Mucosa of descending colon (tissue), 3 donors: Measurements from ENCODE around the gene KLK13. TPM values are rescaled to one million over a fixed set of nuclear protein-coding genes. Genes with fewer than 3 reads are reported as not detected.

Source experiments
- ATAC-seq: fragments of 200-7000 bp; cut with Tn5 transposase; one replicate; pipeline ENCODE4 v1.9.1; 2020; ENCODE audit warnings: mild to moderate bottlenecking, moderate library complexity
- DNase-seq, 3 donors: peaks; one replicate each; pipeline ENCODE4 v3.0.0-alpha.2; 2020
- H3K36me3 ChIP-seq: fragments of 200-600 bp; one replicate; pipeline ENCODE4 v1.8.0; 2021; ENCODE audit warnings: low read depth, mild to moderate bottlenecking
- H3K4me1 ChIP-seq: fragments of 200-600 bp; one replicate; pipeline ENCODE4 v1.8.0; 2021; ENCODE audit warnings: low read depth, mild to moderate bottlenecking
- H3K4me3 ChIP-seq: fragments of 200-600 bp; one replicate; pipeline ENCODE4 v1.8.0; 2021; ENCODE audit warnings: mild to moderate bottlenecking
- H3K9me3 ChIP-seq: fragments of 200-600 bp; one replicate; pipeline ENCODE4 v1.8.0; 2021; ENCODE audit warnings: mild to moderate bottlenecking
- CTCF ChIP-seq: fragments of 200-600 bp; IDR thresholded peaks from one replicate; pipeline ENCODE4 v1.8.0; 2022; ENCODE audit warnings: antibody characterized with exemption, mild to moderate bottlenecking
- intact Hi-C, 2 donors: fragments of 100-400 bp; cut with DNase I in 1 of 2; cut with micrococcal nuclease in 1 of 2; formaldehyde crosslinking; loops; one replicate each; pipeline versions ENCODE4 v1.11.0 to v1.11.1; 2022; cut with DNase I, micrococcal nuclease
- long read RNA-seq, 2 donors: library from polyadenylated mRNA; unstranded; transcript quantifications; one replicate each; pipeline ENCODE4 v2.0.0, GENCODE V29; 2019 to 2021
- total RNA-seq, 3 donors: library from RNA; stranded (reverse); fragmentation: NEBNext Ultra II Directional in 2 of 3; extraction: Animal tissue kit (Norgen Biotek cat#: 25700) in 2 of 3; gene quantifications; one replicate each; pipeline versions ENCODE4 v1.2.1 to v1.2.4, GENCODE V29; 2021 to 2023
- donor health status: DM: no; HTN: no; CAD: no; lungs with moderate emphysema.
- donor health status: DM: no; HTN: no; CAD: no.
- donor health status: DM: no; HTN: yes; CAD: no.

The KLK13 gene
- 1 to 10 TPM in 1 of 3 donors, under 1 TPM in 2; 0.22 to 2.7 (median 0.84) TPM for total RNA-seq
- long read RNA-seq, donor 1 = 0 reads
- long read RNA-seq, donor 2 = 0 reads

- Histone ChIP-seq H3K36me3 (no peaks in the 10 kb centered on the region), H3K4me3 (no peak within 1 kb of the TSS), H3K9me3 (no peaks in the 10 kb centered on the region), H3K4me1 (peaks cover 4% of the 10 kb centered on the region)
- intact Hi-C loops = no loop called here
- DNase-seq = peak in 2 of 3 donors; percentile 3 to 27
- TF ChIP-seq CTCF = no peak
- ATAC-seq = no peak
Observed at GRCh38 chr19:51064534-51065220, at the start of gene KLK13. Gene KLK13 (minus strand): TSS chr19:51065092. CDS start chr19:51065067, 25 bp downstream.

GRCh38 chr19:51114087-51114729 is 49.3 kb upstream of the KLK13 start:
- ATAC-seq = no peak
- DNase-seq = no peak
- intact Hi-C loops = no loop called here

GRCh38 chr19:51111606-51112005 is 46.7 kb upstream of the KLK13 start:
- ATAC-seq (no peak), DNase-seq (no peak)
- Histone ChIP-seq H3K9me3 (no peaks in the 10 kb centered on the region), H3K4me1 (peaks cover 14% of the 10 kb centered on the region), H3K4me3 (no peak overlapping the region), H3K36me3 (peaks cover 6% of the 10 kb centered on the region)
- intact Hi-C loops = no loop called here
- TF ChIP-seq CTCF = no peak

More at GRCh38 chr19:51114087-51114729, 49.3 kb upstream of the KLK13 start:
- Histone ChIP-seq H3K36me3 (no peaks in the 10 kb centered on the region), H3K4me1 (no peaks in the 10 kb centered on the region), H3K9me3 (no peaks in the 10 kb centered on the region), H3K4me3 (no peak overlapping the region)
- TF ChIP-seq CTCF = no peak

- TF ChIP-seq CTCF = no peak
- intact Hi-C loops = no loop called here
- H3K36me3 ChIP-seq = peaks cover 6% of the 10 kb centered on the region
- no peaks in the 10 kb centered on the region for H3K9me3 ChIP-seq
- no peak overlapping the region for H3K4me3 ChIP-seq
- H3K4me1 ChIP-seq = peaks cover 14% of the 10 kb centered on the region
- DNase-seq (no peak), ATAC-seq (no peak)
Observed at GRCh38 chr19:51110666-51110971, 45.7 kb upstream of the KLK13 start.

GRCh38 chr19:51108805-51109146 is 43.9 kb upstream of the KLK13 start:
- peak overlapping the region; percentile 50 for H3K4me3 ChIP-seq
- peaks cover 14% of the 10 kb centered on the region for H3K4me1 ChIP-seq
- no peak for TF ChIP-seq CTCF
- peaks cover 6% of the 10 kb centered on the region for H3K36me3 ChIP-seq
- intact Hi-C loops = no loop called here
- DNase-seq = peak in 1 of 3 donors; percentile 37
- H3K9me3 ChIP-seq = no peaks in the 10 kb centered on the region
- peak; percentile 22 for ATAC-seq
